SK-N-SH treated with all-trans-retinoic acid at 6 μM for 48 hours (cell line): Measurements from ENCODE around the gene TEX35.

Experiments
- ISL1 ChIP-seq: fragments of 250-450 bp; sonication (Bioruptor Pico); IDR thresholded peaks from 2 replicates; pipeline ENCODE4 v2.1.2; 2022; ENCODE audit warnings: mild to moderate bottlenecking, moderate library complexity
- PATZ1 ChIP-seq: fragments of 250-450 bp; sonication (Bioruptor Pico); IDR thresholded peaks from 2 replicates; pipeline ENCODE4 v1.8.0; 2020; ENCODE audit warnings: mild to moderate bottlenecking, moderate library complexity, borderline replicate concordance
- ZNF70 ChIP-seq: fragments of 450-650 bp; formaldehyde crosslinking; IDR thresholded peaks from 2 replicates; pipeline ENCODE4 v1.5.0; 2020; ENCODE audit warnings: mild to moderate bottlenecking, moderate library complexity

GRCh38 chr1:178552856-178553255, 39.9 kb downstream of the TEX35 start:
- TF ChIP-seq ZNF70 (no peak), PATZ1 (CRISPR knock-in tag) (no peak), ISL1 (CRISPR knock-in tag) (no peak)
